HG03060 (cell line): ENCODE results near the gene SSTR3.
"Not testable (repeated sequence)": the region's sequence is repeated elsewhere in the genome, so short reads cannot be mapped to it uniquely, and the experiment has no call there.

Experiments
- ATAC-seq: cut with Tn5 transposase; IDR thresholded peaks from one replicate; pipeline ENCODE4 v1.9.1; 2021; ENCODE audit warnings: low read depth, moderate number of reproducible peaks; ENCODE audit not compliant: unreplicated experiment

SSTR3 gene

DNA sequence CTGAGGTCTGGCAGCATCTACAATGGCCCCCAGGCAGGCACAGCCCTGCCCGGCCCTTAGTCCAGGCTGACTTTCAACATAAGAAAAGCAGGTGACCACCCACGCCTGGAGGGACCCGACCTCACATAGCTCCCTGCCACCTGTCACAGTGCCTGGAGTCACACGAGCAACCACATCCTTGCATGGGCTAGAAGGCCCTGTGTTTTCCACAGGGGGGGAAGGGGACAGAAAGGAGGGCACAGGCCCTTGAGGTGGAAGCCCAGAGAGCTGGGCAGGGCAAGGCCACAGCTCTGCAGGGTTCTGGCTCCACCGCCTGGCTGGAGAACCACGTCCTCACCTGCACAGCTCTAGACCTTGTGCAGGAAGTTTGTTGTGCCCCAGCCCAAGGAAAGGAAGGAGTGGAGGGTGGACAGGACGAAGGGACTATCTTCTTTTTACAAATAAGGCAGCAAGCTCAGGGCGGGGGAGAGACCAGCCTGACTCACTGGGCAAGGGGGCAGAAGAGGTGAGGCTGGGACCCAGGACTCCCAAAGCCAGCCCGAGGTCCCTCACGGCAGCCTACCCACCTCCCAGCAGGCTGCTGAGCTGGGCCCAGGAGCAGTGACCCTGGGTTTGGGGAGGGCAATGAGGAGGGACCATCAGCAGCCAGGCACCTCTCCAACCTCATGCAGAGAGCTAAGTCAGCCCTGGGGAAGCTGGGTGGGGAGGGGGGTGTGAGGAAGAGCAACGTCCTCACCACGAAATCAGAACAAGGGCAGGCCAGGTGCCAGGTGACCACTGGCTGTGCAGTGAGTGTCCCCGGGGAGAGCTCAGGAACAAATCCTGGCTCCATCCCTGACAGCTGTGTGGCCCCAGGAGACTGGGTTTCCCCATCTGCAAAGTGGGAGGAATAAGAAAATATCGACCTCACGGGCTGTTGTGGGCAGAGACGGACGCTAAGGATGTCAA, 28.6 kb downstream of the SSTR3 start:
- ATAC-seq: no peak

DNA sequence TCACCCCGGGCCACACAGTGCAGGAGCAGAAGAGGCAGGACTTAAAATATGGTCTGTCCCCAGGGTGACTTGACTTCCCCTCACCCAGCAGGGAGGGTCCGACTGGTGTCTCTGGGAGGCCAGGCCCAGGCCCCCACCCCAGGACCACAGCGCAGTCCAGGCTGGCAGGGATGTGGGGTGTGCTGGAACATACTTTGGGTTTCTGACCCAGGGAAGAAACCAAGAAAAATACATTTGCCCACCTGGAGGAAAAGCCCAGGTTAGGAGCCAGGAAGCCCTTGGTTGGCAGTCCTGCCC, 29.4 kb downstream of the SSTR3 start:
- no peak for ATAC-seq

DNA sequence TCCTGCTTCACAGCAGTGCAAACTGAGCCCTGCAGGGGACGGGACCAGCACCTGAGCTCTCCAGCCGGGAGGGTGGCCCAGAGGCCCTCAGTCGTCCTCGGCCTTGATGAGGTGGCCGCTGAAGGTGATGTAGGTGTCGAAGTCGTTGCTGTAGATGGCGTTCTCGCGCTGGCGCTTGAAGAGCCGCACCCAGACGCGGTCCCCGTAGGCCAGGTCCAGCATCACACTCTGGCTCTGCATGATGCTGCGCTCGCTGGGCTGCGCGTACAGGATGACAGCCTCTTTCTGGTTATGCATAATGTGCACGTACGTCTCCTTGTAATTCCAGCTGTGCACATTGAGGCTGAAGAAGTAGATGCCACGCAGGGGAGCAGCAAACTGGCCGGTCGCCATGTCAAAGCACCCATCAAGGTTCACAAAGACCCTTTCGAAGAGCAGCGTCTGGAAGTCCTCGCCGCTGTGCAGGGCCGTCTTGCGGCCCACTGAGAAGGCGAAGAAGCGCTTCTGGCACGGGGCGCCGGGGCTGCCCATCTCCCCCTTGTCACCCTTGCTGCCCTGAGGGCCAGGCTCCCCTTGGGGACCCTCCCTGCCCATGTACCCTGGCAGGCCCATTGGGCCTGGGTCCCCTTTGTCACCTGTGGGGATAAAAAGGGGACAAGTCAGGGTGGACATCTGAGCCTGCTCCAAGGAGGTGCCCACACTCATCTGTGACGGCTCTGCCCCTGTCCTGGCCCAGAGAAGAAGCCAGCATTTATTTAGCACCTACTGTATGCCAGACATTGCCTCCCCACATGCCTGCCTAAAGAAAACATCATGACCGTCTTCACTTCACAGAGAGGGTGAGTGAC, 30.0 kb downstream of the SSTR3 start:
- no peak for ATAC-seq

DNA sequence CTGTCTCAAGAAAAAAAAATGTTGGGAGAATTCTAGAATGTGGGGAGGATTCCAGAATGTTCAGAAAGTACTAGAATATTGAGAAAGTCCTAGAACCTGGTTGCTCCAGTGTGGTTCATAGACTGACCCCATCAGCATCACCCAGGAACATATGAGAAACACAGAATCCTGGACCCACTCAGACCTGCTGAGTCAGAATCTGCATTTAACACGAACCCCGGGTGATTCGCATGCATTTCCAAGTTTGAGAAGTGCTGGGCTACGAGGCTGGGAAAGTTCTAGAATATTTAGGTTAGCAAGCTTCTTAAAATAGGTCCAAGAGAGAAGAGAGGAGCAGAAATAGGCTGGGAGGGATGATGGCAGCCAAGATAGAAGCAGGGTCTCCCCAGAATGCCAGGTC, 30.6 kb downstream of the SSTR3 start:
- ATAC-seq: no peak

DNA sequence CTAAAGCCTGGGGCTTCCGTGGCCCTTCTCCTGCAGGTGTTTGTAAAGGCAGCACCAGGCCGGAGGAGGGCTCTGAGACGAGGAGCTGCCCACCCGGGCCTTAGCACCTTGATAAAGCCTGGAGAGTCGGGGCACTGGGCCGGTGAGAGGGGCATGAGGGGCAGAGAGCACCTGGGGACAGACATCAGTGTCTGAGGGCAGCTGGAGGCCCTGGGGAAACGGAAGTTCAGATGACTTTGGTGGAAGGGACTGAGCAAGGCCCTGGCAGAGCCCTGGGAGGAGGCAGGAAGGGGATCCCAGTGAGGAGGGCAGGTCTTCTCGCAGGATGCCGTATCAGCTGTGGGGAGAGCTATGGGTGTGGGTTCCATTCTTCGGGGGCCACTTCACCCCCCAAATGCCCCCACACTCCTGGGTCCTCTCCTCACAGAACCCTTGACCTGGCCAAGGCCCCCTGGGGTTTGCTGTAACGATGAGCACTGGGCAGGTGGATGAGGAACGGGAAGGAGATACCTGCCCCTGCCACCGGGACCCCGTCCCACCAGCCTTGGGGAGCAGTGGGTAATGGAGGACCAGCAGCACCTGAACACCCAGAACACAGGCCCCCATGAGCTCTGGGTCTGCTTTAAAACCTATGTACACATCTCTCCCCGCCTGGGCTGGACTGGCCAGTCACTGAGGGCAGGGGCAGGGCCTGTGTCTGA, 31.6 kb downstream of the SSTR3 start:
- no peak for ATAC-seq

DNA sequence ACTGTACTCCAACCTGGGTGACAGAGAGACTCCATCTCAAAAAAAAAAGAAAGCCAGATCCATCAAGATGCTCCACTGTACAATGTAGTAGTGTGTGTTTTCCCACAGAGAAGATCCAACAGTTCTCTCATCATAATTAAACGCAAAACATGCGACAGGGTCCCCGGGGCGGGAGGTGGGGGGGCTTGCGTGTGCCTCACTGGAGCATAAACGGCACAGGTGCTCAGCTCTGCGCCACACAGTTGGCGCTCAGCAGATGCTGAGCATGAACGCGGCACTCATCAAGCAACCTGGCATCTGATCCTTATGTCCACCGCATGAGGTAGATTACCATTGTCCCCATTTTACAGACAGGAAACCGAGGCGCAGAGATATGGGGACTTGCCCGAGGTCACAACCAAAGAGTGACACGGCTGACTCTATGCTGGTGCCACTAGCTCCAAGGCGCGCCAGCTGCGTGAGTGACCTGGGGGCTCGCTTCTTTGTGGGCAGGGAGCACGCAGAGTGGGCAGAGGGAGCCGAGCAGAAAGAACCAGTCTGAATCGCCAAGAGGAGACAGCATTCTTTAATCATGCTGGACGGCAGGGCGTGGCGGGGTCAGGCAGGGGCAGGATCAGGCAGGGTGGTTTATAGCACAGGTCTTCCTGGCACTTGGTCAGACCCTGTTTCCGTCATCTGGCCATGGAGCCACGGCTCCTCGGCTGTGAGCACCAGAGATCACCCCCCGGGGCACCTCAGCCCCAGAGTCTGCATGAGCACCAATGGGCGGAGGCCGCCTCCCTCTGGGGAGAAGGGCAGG, 32.5 kb downstream of the SSTR3 start:
- ATAC-seq: no peak

DNA sequence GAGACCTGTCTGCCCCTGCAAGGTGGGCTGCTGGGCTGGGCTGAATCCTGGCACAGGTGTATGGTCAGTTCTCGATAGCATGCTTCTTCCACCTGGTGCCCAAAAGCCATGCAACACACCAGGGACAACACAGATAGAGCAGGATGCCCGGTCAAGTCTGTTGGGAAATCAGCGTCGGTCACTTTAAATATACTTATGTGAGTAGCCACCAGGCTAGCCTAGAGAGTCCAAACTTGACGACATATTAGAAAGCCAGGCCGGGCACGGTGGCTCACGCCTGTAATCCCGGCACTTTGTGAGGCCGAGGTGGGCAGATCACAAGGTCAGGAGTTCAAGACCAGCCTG, 33.2 kb downstream of the SSTR3 start:
- no peak for ATAC-seq

DNA sequence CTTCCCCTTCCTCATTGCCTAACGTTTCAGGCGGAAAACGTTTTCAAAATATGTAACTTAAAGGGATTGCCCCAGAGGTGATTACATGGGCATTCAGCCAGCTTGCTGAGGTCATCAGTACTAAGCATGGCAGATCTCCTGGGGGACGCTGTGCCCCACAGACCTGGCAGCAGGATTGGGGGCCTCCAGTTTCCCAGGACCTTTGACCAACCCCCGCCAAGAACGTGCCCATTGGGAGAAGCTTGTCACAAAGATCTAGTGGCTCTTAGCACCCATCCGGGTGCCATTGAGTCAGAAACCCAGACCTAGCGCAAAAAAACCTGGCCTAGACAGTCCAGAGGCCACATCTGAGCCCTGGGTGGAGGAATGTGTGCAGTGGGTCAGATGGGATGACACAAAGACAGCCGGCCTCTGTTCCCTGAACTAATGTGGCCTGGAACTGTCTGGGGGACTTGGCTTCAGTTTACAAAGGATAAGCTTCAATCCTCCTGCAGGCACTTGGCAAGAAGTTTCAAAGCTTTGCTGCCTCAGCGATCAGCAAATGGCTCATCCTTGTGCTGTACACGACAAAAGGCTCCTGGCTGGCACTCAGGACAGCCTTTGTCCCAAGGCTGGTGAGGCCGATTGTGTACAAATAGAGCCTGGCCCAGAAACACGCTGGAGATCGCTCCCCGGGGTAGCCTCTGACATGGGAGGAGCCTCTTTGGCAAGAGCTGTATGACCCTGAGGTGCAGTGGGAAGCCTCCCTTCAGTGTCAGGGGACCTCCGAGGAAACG, 33.7 kb downstream of the SSTR3 start:
- no peak for ATAC-seq

DNA sequence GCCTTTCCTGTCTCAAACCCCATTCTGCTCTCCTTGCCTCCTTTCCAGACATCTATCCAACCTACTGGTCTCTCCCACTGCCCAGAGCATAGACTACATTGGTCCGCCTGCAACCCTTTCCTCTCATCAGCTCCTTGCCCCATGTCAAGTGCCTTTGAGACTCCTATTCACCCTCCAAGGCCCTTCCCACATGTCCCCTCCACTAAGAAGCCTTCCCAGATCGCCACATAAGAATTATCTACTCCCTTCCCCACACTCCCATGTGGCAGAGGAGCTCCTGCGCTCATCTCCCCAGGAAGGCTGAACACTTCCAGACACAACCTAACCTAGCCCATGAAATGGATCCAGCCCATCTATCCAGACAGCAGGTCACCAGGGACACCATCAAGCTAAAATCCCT, 34.5 kb downstream of the SSTR3 start:
- ATAC-seq: no peak

DNA sequence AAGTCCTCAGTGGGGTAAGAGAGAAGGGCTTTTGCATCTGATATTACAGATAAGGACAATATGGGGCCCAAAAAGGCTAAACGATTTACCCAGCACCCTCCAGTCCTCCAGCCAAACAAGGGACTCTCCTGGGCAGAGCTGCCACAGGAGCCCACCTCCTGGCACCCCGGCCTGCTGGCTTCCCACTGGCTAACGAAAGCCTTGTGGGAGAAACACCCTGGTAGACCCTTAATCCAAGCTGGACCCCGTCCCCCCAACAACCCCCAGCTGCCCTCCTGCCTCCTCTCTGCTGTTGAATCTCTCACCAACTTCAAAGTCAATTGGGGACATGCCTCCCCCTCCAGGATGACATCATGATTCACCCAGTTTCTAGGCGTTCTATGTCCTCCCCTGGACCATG, 35.1 kb downstream of the SSTR3 start:
- ATAC-seq: no peak

DNA sequence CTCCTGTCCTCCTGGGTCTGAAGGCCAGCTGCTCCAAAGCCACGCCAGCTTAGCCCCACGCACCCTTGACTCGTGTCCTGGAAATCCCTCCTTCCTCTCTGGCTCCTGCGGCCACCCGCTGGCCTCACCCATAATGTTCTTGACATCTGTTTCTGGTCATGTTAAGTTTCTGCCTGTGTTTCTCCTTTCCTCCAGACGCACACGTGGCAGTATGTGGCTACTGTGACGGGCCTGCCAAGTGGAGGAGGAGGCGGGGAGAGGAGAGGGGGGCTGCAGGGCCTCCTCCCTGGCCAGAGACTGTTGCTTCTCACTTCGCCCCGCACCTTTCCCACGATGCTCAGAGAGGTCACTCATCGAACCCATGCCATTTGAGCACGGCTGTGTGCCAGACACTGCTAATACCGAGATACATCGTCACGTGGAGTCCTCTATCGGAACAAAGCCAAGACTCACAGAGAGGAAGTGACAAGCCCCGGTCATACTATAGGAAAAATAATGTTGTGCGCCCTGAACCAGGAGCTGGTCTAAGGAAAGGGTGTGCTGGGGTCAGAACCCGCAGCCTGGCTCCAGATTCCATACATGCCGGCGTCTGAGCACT, 35.7 kb downstream of the SSTR3 start:
- ATAC-seq: no peak

DNA sequence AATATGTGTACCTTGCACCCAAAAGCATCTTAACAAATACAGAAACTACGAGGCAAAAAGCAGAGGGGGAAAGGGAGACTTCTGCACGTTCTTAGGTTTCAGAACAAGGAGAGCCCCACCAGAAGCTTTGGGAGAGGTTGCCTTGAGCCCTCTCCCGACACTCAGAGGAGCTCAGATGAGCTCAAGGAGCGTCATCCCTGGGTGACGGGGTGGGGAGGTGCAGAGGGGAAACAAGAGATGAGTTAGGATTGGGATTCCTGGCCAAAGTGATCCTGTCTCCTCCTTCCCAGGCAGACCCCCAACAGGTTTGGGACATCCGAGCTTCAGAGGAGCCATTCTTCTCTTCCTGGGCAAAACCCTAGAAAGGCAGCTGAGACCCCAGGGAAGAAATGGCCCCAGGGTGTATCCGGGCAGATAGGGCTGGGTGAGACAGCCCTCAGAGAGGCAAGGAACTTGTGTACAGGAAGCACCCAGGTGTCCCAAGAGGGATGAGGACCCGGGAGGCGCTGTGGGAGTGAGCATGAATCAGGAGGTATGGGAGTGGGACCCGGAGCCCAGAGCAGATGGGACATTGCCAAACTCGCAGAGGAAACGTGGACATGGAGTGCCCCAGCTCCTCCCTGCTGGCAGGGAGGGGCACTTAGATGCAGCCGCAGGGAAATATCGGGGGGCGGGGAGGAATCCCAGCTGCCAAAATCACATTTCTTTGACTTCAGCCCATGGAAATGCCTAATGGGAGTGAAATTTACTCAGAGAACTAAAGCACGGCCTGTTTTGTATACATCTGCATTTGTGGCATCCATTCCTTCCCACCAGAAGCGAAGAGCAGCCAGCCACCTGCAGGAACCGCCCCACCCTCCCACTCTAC, 36.6 kb downstream of the SSTR3 start:
- ATAC-seq: no peak

DNA sequence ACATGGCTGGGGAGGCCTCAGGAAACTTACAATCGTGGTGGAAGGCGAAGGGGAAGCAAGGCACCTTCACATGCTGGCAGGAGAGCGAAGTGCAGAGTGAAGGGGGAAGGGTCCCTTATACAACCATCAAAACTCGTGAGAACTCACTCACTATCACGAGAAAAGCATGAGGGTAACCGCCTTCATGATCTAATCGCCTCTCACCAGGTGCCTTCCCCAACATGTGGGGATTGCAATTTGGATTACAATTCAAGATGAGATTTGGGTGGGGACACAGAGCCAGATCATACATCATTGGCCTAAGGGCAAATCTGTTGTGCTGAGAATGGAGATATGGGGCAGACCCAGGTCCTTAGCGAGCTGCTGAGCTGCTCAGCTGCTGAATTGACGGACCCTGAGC, 37.3 kb downstream of the SSTR3 start:
- no peak for ATAC-seq

DNA sequence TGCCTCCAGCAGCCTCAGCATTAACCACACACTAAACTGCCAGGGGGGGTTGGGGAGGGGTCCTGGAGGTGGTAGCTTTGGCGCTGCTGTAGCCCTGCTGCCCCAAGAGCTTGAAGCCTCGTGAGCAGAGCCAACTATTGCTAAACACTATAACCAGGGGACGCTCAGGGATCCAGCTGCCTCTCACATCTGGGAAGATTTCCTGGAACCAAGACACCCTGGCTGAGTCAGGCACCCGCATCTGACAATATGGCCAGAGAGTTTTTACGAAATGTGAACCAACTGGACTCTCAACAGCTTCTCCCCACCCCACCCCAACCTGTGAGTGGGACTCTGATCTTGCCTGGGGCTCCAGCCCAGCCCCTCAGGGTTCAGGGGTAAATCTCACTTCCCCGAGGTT, 38.6 kb downstream of the SSTR3 start:
- no peak for ATAC-seq

DNA sequence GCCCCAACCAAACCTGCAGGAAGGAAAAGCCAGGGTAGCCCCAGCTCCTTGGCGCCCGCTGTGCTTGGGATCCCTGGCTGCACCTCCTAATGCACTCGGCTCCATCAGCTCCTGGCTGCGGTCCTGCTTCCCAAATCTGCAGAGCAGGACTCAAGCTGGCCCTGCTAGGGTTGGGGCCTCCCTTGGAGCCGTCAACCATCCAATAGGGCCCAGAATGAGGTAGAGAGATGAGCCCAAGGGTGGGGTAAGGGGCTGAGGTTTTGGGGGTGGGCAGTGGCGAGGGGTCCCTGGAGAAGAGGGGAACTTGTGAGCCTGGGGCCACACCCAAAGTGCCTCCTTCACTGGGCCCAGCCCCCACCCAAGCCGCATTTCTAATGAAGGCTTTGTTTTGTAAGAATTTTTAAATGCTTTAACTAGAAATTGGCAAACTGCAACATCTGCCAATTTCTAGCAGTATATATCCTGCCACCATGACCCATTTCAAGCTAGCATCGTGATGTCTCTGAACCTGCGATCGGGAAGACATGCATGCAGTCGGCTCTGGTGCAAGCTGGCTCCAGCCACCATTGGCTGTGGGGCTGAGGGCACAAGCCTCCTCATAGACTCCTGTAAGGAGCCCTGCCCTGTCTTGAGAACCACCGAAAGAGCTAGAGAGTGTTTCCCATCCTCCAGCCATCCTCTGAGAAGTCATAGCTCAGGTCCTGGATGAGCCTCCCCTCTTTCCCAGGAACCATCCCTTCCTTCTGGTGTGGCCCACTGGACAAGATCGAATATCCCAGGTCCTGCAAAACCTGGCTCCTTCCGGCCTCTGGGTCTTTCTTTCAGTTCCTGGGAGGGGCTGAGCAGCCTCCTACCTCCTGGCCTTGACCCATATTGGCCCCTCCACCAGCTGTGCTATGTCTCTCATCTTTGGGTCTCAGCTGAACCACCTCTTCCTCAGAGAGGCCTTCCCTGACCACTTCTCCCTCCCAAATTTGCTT, 39.7 kb downstream of the SSTR3 start:
- ATAC-seq: no peak

DNA sequence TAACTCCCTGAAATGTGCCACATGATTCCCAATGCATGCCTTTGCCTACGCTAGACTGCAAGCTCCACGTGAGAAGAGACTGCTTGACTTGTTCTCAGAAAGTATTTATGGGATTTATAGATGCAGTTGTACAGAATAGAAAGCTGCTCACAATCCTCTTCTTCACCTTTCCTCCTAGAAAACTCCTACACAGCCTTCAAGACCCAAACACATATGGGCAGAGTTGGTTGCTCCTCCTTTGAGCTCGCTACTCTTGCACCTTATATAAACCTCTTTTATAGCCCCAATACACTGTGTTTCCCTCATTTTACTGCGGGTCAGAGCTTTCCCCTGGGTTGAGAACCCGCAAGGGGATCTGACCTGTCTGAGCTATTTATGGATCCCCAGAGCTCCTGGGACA, 40.6 kb downstream of the SSTR3 start:
- ATAC-seq: no peak

DNA sequence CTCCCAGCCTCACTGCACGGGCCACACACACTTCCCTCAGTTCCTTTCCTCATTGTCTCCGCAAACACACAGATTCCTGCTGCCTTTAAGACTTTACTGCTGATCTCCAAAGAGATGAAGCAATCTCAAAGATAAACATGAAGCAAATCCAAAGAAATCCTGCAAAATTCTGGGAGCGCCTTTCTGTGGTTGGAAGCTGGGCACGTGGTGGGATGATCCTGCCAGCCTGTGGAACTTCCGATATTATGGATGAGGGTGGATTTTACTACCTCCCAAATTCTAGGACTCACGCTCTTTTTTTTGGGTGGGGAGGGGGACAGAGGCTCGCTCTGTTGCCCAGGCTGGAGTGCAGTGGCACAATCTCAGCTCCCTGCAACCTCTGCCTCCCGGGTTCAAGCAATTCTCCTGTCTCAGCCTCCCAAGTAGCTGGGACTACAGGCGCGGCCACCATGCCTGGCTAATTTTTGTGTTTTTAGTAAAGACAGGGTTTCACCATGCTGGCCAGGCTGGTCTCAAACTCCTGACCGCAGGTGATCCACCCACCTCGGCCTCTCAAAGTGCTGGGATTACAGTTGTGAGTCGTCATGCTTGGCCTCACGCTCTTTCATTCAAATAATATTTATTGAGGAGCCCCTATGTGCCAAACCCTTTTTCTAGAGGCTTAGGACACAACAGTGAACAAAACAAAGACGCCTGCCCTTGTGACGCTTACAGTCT, 41.4 kb downstream of the SSTR3 start:
- ATAC-seq: not testable (repeated sequence)
